Natural killer cell (primary cell): ENCODE data around the gene SIK3. TPM values are rescaled to one million over a fixed set of nuclear protein-coding genes. Genes with fewer than 3 reads are reported as not detected.

Experiments used
- total RNA-seq, 4 donors: library from RNA; stranded (reverse); fragments of 120-200 nt in 1 of 4; gene quantifications; one replicate each; pipeline versions ENCODE4 v1.2.3 to v1.2.4, GENCODE V29; 2013 to 2022

Gene SIK3
- total RNA-seq, 3 donors from 2014 or later (not counting 1 experiment from before 2014, with no cell fraction given) = 71.6 to 120 (median 119) TPM

Other genes with a start within 250 kb of the SIK3 start
- gene PAFAH1B2, start 45.9 kb upstream of the SIK3 start, total RNA-seq = 10 to 100 TPM; 46.1 to 71.0 (median 58.8) TPM
- 100 to 1,000 TPM in 1 of 3 donors, 10 to 100 TPM in 2; 80.0 to 111 (median 82.0) TPM for gene SIDT2, start 80.3 kb upstream of the SIK3 start, total RNA-seq
- gene TAGLN, start 100.9 kb upstream of the SIK3 start, total RNA-seq = 10 to 100 TPM in 1 of 3 donors, 1 to 10 TPM in 2; 8.2 to 18.0 (median 8.3) TPM
- 100 to 1,000 TPM; 397 to 471 (median 441) TPM for gene PCSK7, start 133.6 kb upstream of the SIK3 start, total RNA-seq
- 10 to 100 TPM; 13.7 to 20.7 (median 17.3) TPM for gene RNF214, start 134.2 kb upstream of the SIK3 start, total RNA-seq
- 1 to 10 TPM; 2.1 to 4.1 (median 2.4) TPM for gene BACE1-AS, start 192.9 kb upstream of the SIK3 start, total RNA-seq
- gene BACE1, start 217.8 kb upstream of the SIK3 start, total RNA-seq = 1 to 10 TPM in 1 of 3 donors, under 1 TPM in 2; 0.21 to 1.1 (median 0.79) TPM
- gene CEP164, start 229.4 kb upstream of the SIK3 start, total RNA-seq = 10 to 100 TPM; 45.6 to 49.9 (median 49.8) TPM